ENCODE measurements around the gene LSMEM2.

The LSMEM2 gene

GRCh38 chr3:50286322-50287227 is 7.7 kb downstream of the LSMEM2 start:
- no peak for DNase-seq

DNA sequence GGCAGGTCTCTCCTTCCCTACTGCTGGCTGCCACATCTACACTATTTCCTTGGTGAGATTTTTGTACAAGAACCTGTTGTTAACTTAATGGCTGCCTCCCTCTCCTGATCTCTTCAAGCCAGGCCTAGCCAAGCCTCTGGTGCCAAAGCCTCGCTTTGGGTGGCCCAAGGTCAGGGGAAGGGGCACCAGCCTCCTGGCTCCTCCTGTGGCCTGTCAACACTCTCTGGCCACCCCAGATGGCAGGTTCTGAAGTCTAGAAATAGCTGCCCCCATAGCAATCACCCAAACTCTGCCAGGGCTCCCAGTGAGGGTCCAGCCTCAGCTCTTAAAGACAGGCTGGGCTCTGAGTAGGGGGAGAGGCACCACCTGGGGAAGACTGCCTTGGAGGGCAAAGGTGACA is 8.4 kb downstream of the LSMEM2 start:
- no peak for DNase-seq

DNA sequence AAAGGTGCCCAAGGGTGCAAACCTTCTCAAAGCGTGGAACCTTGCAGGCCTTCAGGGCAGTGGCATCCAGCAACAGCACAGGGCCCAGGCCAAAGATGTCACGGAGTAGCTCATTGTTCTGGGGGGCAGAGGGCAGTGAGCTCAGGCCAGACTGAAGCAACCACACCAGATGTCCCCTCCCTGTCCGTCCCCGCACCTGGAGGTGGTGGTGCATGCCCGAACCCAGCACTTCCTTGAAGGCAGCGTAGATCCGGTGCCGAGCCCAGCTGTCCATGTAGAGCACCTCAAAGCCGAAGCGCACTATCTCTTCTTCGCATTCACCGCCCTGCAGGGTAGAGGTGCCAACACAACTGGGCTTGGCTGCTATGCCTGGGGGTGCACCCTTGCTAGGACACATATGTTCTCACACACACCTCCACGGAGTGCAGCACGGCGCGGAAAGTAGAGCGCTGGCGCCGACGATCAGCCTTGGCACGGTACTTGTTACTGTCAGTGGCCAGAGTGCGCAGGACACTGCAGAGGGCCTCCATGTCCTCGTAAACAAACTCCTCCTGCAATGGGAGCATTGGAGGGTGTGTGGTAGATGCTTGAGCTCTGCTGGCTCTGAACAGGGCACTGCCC is 9.6 kb downstream of the LSMEM2 start:
- no peak for DNase-seq

DNA sequence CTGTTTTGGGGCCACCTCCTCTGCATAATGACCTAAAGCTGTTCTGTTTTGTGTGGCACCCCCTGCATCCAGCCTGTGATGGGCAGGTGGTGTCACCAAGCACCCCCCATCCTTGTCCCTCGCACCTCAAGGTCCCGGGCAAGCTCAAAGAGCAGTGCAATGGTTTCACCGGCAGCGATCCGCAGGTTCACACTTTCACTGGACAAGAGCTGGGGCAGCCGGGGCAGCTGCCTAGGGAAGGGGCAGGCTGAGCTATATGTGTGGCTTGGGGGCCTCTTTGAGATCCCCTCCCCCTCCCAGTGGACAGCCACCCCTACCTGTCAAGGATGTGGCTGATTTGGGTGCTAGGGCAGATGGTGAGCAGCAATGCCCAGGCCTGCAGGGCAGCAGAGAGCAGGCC is 10.2 kb downstream of the LSMEM2 start:
- DNase-seq, result no peak

- no peak for DNase-seq
Observed at GRCh38 chr3:50290161-50290641, 11.3 kb downstream of the LSMEM2 start.

DNA sequence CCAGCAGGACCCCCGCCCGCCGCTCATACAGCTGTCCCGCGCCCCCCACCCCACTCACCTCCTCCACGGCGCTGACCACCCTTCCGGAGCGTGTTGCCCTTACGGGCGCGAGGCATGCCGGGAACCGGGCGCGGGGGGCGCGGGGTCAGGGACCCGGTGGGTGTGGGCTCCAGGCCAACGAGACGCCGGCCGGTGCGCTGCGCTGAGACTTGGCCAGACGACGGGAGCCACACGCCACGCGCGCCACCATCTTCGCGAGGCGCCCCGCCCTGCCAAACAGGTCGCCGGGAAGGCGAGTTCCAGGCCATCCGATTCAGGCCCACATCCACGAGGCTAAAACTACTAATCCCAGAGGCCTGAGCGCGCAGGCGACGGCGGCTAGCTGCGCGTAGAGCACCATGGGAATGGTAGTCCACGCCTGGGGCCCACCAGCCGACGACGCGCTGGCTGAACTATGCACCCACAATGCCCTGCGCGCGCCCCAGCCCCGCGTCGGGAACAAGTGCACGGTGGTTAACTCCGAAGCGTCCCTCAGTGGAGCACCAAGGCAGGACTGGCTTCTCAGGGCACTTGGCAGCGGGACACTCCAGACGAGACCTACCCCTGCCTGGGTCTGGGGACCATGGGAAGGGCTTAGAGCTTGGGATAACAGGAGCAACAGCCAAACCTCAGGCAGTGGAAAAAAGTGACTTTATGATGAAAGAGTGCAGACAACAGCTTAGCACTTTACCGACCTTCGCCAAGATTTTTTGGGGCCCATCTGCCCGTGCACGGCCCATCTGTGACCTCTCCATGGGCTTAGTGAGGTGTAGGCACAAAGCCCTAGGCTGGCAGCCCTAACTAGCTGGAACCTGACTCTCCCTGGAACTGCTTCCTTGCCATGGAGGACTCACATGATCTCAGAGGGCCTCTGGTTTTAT is 13.5 kb downstream of the LSMEM2 start, which contains the start of gene IFRD2:
TSS of gene IFRD2 (minus strand) at position 271 of the 920 bp plus-strand sequence. CDS start at position 116, 155 bp downstream.
- DNase-seq, result peak; percentile 93

GRCh38 chr3:50293079-50293801 is 14.4 kb downstream of the LSMEM2 start:
- no peak for DNase-seq

DNA sequence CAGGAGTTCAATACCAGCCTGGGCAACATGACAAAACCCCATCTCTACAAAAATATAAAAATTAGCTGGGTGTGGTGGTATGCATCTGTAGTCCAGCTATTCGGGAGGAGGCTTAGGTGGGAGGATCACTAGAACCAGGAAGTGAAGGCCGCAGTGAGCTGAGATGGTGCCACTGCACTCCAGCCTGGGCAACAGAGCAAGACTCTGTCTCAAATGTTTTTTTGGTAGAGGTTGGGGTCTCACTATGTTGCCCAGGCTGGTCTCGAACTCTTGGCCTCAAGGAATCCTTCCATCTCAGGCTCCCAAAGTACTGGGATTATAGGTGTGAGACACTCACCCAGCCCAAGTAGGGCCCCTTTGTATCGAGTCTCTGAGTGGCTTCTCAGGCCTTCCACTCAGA is 15.2 kb downstream of the LSMEM2 start:
- no peak for DNase-seq

DNA sequence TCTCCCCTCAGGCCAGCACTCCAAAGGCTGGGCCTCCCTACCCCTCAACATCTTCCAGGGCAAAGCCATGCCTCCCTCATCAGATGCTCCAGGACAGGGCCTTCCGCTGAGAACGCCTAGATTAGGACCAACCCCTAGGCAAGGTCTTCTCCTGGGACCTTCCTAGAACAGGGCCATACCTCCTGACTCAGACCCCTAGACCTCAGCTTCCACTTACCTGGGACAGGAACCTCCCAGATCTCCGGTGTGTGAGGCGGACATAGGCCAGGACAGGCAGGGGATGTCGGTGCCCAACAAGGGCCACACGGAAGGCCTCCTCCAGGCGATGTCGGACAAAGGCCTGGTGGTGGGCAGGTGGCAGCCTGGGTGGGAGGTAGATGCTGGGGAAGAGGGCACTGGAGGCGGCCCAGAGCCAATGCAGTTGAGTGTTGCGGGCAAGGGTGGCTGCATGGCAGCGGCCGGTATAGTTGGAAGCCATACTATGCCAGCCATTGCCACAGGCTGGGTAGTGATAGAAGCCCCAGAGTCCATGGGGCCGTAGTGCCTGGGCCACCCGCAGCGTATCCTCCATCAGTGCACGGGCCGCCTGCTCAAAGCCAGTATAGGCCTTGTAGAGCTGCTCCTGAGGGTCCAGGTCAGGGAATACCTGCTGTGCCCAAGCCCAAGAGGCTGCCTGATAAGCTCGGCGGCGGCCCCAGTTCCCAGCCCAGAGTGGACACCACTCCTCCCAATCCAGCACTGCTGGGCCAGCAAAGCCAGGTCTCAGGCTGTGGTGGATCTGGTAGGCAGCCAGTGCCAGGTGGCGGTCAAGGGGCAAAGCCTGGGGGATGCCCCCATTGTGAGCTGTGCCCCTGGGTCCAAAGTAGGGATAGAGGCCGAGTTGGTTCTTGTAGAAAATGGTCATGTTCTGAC is 15.9 kb downstream of the LSMEM2 start:
- DNase-seq, result no peak

DNA sequence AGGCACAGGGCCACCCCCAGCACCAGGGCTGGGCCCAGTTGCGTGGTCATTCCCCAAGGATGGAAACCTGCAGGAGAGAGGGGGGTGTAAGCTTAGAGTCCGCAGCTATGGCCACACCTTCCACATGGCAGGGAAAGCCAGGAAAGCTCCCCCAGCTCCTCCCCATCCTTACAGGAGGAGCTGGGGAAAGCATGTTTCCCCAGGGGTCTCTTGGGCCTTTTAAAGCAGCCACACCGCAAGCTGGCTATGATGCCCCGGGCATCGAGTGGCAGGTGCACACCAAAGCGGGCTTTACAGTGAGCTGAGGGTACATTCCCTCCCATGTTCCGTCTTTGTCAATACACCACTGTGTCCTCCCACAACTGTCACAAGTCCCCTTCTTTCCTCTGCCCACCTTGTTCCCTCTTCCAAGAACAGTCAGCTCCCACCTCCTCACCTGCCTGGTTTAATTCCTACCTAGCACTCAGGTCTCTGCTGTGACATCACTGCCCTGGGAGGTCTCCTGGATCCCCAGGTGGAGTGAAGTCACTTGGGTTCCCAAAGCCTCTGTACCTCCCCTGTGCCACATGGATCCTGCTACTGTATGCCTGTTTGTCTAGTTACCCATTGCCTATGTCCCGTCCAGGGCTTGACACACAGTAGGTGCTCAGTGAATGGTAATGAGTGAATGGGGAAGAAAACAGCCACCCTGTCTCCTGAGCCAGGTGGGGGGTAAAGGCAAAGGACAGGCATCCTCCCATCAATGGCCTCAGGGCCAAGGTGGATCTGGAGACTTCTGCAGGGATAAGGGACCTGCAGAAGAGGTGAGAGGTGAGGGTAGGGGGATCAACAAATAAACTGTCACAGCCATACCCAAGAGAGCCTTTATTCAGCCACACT is 16.9 kb downstream of the LSMEM2 start:
- no peak for DNase-seq

DNA sequence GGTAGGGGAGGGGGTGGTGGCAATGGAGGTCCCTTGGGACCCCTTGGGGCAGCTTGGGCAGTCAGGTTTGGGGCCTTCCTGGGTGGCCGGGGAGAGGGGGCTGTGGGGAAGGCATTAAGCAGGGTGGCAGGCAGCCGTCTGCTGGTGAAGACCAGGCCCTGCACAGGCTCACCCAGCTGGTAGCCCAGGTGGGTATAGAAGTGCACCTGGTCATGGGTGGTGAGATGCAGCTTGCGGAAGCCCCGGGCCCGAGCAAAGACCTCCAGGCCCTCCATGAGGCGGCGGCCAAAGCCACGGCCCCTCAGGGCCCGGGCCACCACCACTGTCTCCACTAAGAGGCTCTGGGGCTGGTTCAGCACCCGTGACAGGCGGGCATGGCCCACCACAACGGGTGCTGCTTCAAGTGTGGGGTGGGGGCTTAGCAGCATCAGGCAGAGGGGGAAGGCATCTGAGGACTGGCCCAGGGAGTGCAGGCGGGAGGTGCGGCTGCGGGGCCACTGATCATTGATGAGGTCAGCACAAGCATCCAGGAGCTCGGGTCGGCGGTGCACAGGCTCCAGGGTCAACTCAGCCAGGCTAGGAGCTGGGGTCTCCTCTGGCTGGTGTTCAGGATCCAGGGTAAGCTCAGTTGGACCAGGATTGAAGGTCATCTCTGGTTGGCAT is 18.0 kb downstream of the LSMEM2 start:
- no peak for DNase-seq

DNA sequence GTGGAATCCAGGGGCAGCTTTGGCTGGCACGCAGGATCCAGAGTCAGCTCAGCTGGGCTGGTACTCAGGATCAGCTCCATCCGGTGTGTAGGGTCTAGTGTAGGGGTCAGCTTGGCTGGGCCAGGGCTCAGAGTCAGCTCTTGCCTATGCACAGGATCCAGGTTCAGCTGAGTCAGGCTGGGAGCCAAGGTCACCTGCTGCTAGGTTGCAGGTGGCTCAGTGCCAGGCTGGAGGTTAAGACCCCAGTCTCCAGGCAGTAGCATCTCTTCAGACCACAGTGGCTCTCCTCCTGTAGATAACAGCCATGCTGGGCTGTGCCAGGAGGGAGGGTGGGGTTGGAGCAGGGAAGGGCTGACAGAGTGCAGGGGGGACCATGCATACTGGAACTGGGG is 18.5 kb downstream of the LSMEM2 start:
- no peak for DNase-seq

GRCh38 chr3:50297896-50298725 is 19.2 kb downstream of the LSMEM2 start:
- no peak for DNase-seq

DNA sequence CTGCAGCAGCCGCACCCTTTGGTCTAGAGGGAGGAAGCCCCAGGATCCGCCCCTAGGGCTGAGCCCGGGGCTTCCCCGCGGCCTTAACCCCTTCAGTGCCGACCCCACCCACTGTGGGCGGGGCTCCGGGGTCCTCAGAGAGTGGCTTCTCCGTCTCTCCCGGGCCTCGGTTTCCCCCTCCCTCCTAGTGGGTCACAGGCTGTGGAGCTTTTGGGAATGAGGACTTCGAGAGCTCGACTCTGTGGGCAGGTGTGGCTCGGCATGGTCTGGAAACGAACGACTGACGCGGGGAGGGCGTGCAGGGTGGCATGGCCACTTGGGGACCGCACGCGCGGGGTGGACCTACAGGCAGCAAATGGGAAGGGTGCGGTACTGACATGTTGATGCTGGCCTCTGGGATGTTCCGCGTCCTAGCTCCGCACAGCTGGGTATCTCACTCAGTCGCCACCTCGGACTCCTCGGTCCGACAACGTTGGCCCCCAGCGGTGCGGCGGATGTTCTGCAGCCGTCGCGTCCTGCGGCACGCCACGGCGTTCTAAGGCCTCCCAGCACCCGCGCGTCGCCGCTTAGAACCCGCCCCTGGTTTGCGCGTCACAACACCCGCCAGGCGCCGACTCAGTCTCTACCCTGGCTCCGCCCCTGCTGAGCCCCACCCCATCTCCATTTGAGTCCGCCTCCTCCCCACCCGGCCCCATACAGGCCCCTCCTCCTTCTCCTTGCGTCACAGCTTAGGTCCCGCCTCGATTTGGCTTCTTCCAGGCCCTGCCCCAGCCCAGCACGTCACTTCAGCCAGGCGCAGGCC is 20.1 kb downstream of the LSMEM2 start, which contains the start of the genes HYAL3 and NAA80:
TSS of gene HYAL3 (minus strand) at position 570 of the 802 bp plus-strand sequence. CDS start 3,803 bp downstream, outside the sequence.
TSS of gene NAA80 (minus strand) at position 570 of the 802 bp plus-strand sequence. CDS start 1,942 bp downstream, outside the sequence.
- DNase-seq, result peak; percentile 97

- DNase-seq, result no peak
Observed at GRCh38 chr3:50299638-50299928, 20.7 kb downstream of the LSMEM2 start.

GRCh38 chr3:50299929-50300680 is 21.2 kb downstream of the LSMEM2 start:
- DNase-seq, result no peak

All from NCI-H146 (cell line).